ENCODE data around the gene LAMC3. TPM values are rescaled to one million over a fixed set of nuclear protein-coding genes. Genes with fewer than 3 reads are reported as not detected.

Gene LAMC3
- polyA plus RNA-seq, 1 donor from 2014 or later: 0.04 TPM

- no peak overlapping the region for H3K9ac ChIP-seq (ENCODE audit: low read length)
- no peaks in the 10 kb centered on the region for H3K79me2 ChIP-seq (replicated peaks; ENCODE audit: insufficient read depth, low read length)
- no peak overlapping the region for H3K4me3 ChIP-seq (ENCODE audit: low read length)
- H3K36me3 ChIP-seq (ENCODE audit: insufficient read depth, low read length): no peaks in the 10 kb centered on the region
- H3F3A ChIP-seq (ENCODE audit: insufficient read depth, low read length, poor library complexity, severe bottlenecking): no peaks in the 10 kb centered on the region
- H2AFZ ChIP-seq (ENCODE audit: low read depth, low read length): no peak overlapping the region
- no peaks in the 10 kb centered on the region for H4K20me1 ChIP-seq (ENCODE audit: insufficient read depth)
- H3K4me2 ChIP-seq (ENCODE audit: low read length): no peak overlapping the region
- H3K27ac ChIP-seq (ENCODE audit: low read length): no peak overlapping the region
- no peaks in the 10 kb centered on the region for H3K9me2 ChIP-seq (ENCODE audit: insufficient read depth, low read length)
- no peaks in the 10 kb centered on the region for H3K9me3 ChIP-seq (ENCODE audit: low read length)
- H3K27me3 ChIP-seq (ENCODE audit: insufficient read depth, low read depth, low read length): no peaks in the 10 kb centered on the region
- TF ChIP-seq TAF1 (IDR thresholded peaks at IDR 0.05; ENCODE audit: low read depth): no peak
- no peak for TF ChIP-seq EZH2 (IDR thresholded peaks at IDR 0.05; ENCODE audit: borderline replicate concordance, insufficient read depth, low read length, poor library complexity, severe bottlenecking)
- no peak for TF ChIP-seq MXI1 (conservative IDR thresholded peaks at IDR 0.05; ENCODE audit: poor library complexity, severe bottlenecking)
- TF ChIP-seq REST (IDR thresholded peaks at IDR 0.05; ENCODE audit: borderline replicate concordance): no peak
- TF ChIP-seq CTCF (IDR thresholded peaks at IDR 0.05; ENCODE audit: poor library complexity, severe bottlenecking): no peak
- TF ChIP-seq SMC3 (conservative IDR thresholded peaks at IDR 0.05; ENCODE audit: poor library complexity): no peak
- TF ChIP-seq EP300 (conservative IDR thresholded peaks at IDR 0.05; ENCODE audit: poor library complexity, severe bottlenecking): no peak
- TF ChIP-seq RAD21 (conservative IDR thresholded peaks at IDR 0.05): no peak
- no peak for TF ChIP-seq POLR2AphosphoS5 (IDR thresholded peaks at IDR 0.05)
Measured at GRCh38 chr9:131072107-131072870, 63.3 kb downstream of the LAMC3 start.

GRCh38 chr9:131072871-131073237, 63.9 kb downstream of the LAMC3 start:
- no peaks in the 10 kb centered on the region for H3K27me3 ChIP-seq (ENCODE audit: insufficient read depth, low read depth, low read length)
- H3K4me2 ChIP-seq (ENCODE audit: low read length): no peak overlapping the region
- H3K9me3 ChIP-seq (ENCODE audit: low read length): no peaks in the 10 kb centered on the region
- H3K4me3 ChIP-seq (ENCODE audit: low read length): no peak overlapping the region
- no peaks in the 10 kb centered on the region for H3F3A ChIP-seq (ENCODE audit: insufficient read depth, low read length, poor library complexity, severe bottlenecking)
- H3K36me3 ChIP-seq (ENCODE audit: insufficient read depth, low read length): no peaks in the 10 kb centered on the region
- no peak overlapping the region for H3K27ac ChIP-seq (ENCODE audit: low read length)
- no peak overlapping the region for H3K9ac ChIP-seq (ENCODE audit: low read length)
- no peak overlapping the region for H2AFZ ChIP-seq (ENCODE audit: low read depth, low read length)
- H3K79me2 ChIP-seq (replicated peaks; ENCODE audit: insufficient read depth, low read length): no peaks in the 10 kb centered on the region
- no peak for TF ChIP-seq EP300 (conservative IDR thresholded peaks at IDR 0.05; ENCODE audit: poor library complexity, severe bottlenecking)
- TF ChIP-seq EZH2 (IDR thresholded peaks at IDR 0.05; ENCODE audit: borderline replicate concordance, insufficient read depth, low read length, poor library complexity, severe bottlenecking): no peak
- TF ChIP-seq POLR2AphosphoS5 (IDR thresholded peaks at IDR 0.05): no peak
- TF ChIP-seq MXI1 (conservative IDR thresholded peaks at IDR 0.05; ENCODE audit: poor library complexity, severe bottlenecking): no peak
- no peak for TF ChIP-seq TAF1 (IDR thresholded peaks at IDR 0.05; ENCODE audit: low read depth)
- TF ChIP-seq CTCF (IDR thresholded peaks at IDR 0.05; ENCODE audit: poor library complexity, severe bottlenecking): no peak
- no peak for TF ChIP-seq REST (IDR thresholded peaks at IDR 0.05; ENCODE audit: borderline replicate concordance)
- TF ChIP-seq RAD21 (conservative IDR thresholded peaks at IDR 0.05): no peak
- no peak for TF ChIP-seq SMC3 (conservative IDR thresholded peaks at IDR 0.05; ENCODE audit: poor library complexity)
- H3K9me2 ChIP-seq (ENCODE audit: insufficient read depth, low read length): no peaks in the 10 kb centered on the region
- no peaks in the 10 kb centered on the region for H4K20me1 ChIP-seq (ENCODE audit: insufficient read depth)

Data from neural cell (in vitro differentiated cells).